A549 (cell line): ENCODE results near the gene ACAD10. TPM values are rescaled to one million over a fixed set of nuclear protein-coding genes. Genes with fewer than 3 reads are reported as not detected.

Experiments used
- ATAC-seq, 2 experiments: fragments of 200-7000 bp in 1 of 2; fragments of >200 bp in 1 of 2; cut with Nextera tagmentation in 1 of 2; cut with Tn5 transposase in 1 of 2; 3 replicates each; pipeline versions ENCODE4 v1.8.0 to v1.9.1; 2018 to 2020; ENCODE audit warnings: mild to moderate bottlenecking in 1 of 2, moderate library complexity in 1 of 2
- CTCF ChIA-PET: fragments of 300-600 bp; sonication (Branson Sonifier 250); formaldehyde crosslinking; extraction: SDS; loops from one replicate; lab custom pipeline; 2021; ENCODE audit warnings: antibody characterized with exemption, inconsistent platforms; lab: Yijun Ruan, JAX
- POLR2A ChIA-PET: fragments of 350-600 bp; formaldehyde crosslinking; extraction: SDS; loops from one replicate; lab custom pipeline; 2021; ENCODE audit warnings: antibody characterized with exemption, inconsistent platforms; lab: Yijun Ruan, JAX
- DNase-seq, 2 experiments: peaks; one replicate each; pipeline versions ENCODE4 v3.0.0 to v3.0.0-alpha.2; 2011 to 2016; ENCODE audit warnings: low read depth in 1 of 2, low spot score in 1 of 2
- FAIRE-seq: peaks from 2 replicates; lab custom pipeline; 2011; peaks lifted over from hg19 to GRCh38; lab: Jason Lieb, UNC
- H3K27ac ChIP-seq, 2 experiments: fragments of >200 bp; sonication (Bioruptor Twin); formaldehyde crosslinking; 3 replicates each; pipeline ENCODE4 v1.5.1; 2016 to 2017
- H3K4me1 ChIP-seq: fragments of >200 bp; sonication (Bioruptor Twin); formaldehyde crosslinking; 3 replicates; pipeline ENCODE4 v1.6.1; 2016
- H3K4me2 ChIP-seq: fragments of >200 bp; sonication (Bioruptor Twin); formaldehyde crosslinking; 3 replicates; pipeline ENCODE4 v1.6.1; 2016
- H3K4me3 ChIP-seq: fragments of >200 bp; sonication (Bioruptor Twin); formaldehyde crosslinking; 3 replicates; pipeline ENCODE4 v1.5.1; 2016
- H3K9me3 ChIP-seq: fragments of >200 bp; sonication (Bioruptor Twin); formaldehyde crosslinking; 3 replicates; pipeline ENCODE4 v1.6.1; 2016
- CEBPB ChIP-seq, 2 experiments: fragments of >200 bp in 1 of 2; sonication (Bioruptor Twin) in 1 of 2; formaldehyde crosslinking in 1 of 2; IDR thresholded peaks; 2 replicates each; pipeline ENCODE4 v1.6.1; 2012 to 2016
- EHMT2 ChIP-seq: fragments of 200-600 bp; sonication (generic); IDR thresholded peaks from 2 replicates; pipeline ENCODE4 v1.6.1; 2016; ENCODE audit warnings: antibody characterized with exemption, low read depth, mild to moderate bottlenecking, moderate library complexity
- EP300 ChIP-seq, 2 experiments: fragments of >200 bp; sonication (Bioruptor Twin); formaldehyde crosslinking; IDR thresholded peaks; 2 replicates in 1 of 2; 3 replicates in 1 of 2; pipeline ENCODE4 v1.6.1; 2016 to 2017
- FOSB ChIP-seq: fragments of 250-450 bp; sonication (Bioruptor Pico); IDR thresholded peaks from 2 replicates; pipeline ENCODE4 v1.5.0; 2020; ENCODE audit warnings: mild to moderate bottlenecking, moderate library complexity
- HDAC2 ChIP-seq: fragments of 200-600 bp; sonication (generic); IDR thresholded peaks from 2 replicates; pipeline ENCODE4 v1.6.1; 2016
- KDM1A ChIP-seq: fragments of 200-600 bp; sonication (generic); IDR thresholded peaks from 2 replicates; pipeline ENCODE4 v1.6.1; 2016; ENCODE audit warnings: low read depth, mild to moderate bottlenecking
- MAZ ChIP-seq: fragments of 150-350 bp; IDR thresholded peaks from 2 replicates; pipeline ENCODE4 v1.6.1; 2014; ENCODE audit warnings: antibody characterized with exemption, low read depth, low read length, borderline replicate concordance
- NR3C1 ChIP-seq: fragments of >200 bp; sonication (Bioruptor Twin); formaldehyde crosslinking; IDR thresholded peaks from 3 replicates; pipeline ENCODE4 v1.6.1; 2017
- PBX3 ChIP-seq: IDR thresholded peaks from 2 replicates; pipeline ENCODE4 v1.6.1; 2012
- PHF8 ChIP-seq: fragments of 200-600 bp; sonication (generic); IDR thresholded peaks from 2 replicates; pipeline ENCODE4 v1.6.1; 2016; ENCODE audit warnings: low read depth, mild to moderate bottlenecking, antibody characterized with exemption, moderate library complexity, borderline replicate concordance
- RCOR1 ChIP-seq: fragments of 150-350 bp; IDR thresholded peaks from 2 replicates; pipeline ENCODE4 v1.6.1; 2014; ENCODE audit warnings: antibody characterized with exemption, low read length, low read depth
- RFX5 ChIP-seq: fragments of 450-650 bp; IDR thresholded peaks from 2 replicates; pipeline ENCODE4 v1.7.1; 2014; ENCODE audit warnings: antibody characterized with exemption, mild to moderate bottlenecking, moderate library complexity
- RNF2 ChIP-seq: fragments of 200-600 bp; sonication (generic); IDR thresholded peaks from 2 replicates; pipeline ENCODE4 v1.6.1; 2016; ENCODE audit warnings: low read depth, mild to moderate bottlenecking, antibody characterized with exemption, moderate library complexity, borderline replicate concordance
- SMC3 ChIP-seq: fragments of >200 bp; sonication (Bioruptor Twin); formaldehyde crosslinking; IDR thresholded peaks from 3 replicates; pipeline ENCODE4 v1.6.1; 2018; ENCODE audit warnings: inconsistent platforms
- TFCP2L1 ChIP-seq: fragments of 250-450 bp; sonication (Bioruptor Pico); IDR thresholded peaks from 2 replicates; pipeline ENCODE4 v1.5.0; 2021; ENCODE audit warnings: mild to moderate bottlenecking
- TP53 ChIP-seq: fragments of 250-450 bp; sonication (Bioruptor Pico); IDR thresholded peaks from 2 replicates; pipeline ENCODE4 v1.5.0; 2021; ENCODE audit warnings: mild to moderate bottlenecking, moderate library complexity
- USF2 ChIP-seq: fragments of 450-650 bp; IDR thresholded peaks from 2 replicates; pipeline ENCODE4 v1.6.1; 2014; ENCODE audit warnings: antibody characterized with exemption
- ZC3H11A ChIP-seq: fragments of 450-650 bp; IDR thresholded peaks from 2 replicates; pipeline ENCODE4 v1.6.1; 2014; ENCODE audit warnings: antibody characterized with exemption, mild to moderate bottlenecking
- ZFP36 ChIP-seq: fragments of 450-650 bp; IDR thresholded peaks from 2 replicates; pipeline ENCODE4 v1.6.1; 2014; ENCODE audit warnings: borderline replicate concordance; ENCODE audit not compliant: partially characterized antibody
- ZNF302 ChIP-seq: fragments of 250-450 bp; sonication (Bioruptor Pico); IDR thresholded peaks from 2 replicates; pipeline ENCODE4 v1.9.0; 2021; ENCODE audit warnings: inconsistent platforms, mild to moderate bottlenecking, moderate library complexity
- ZSCAN20 ChIP-seq: fragments of 250-450 bp; sonication (Bioruptor Pico); IDR thresholded peaks from 2 replicates; pipeline ENCODE4 v1.8.0; 2022; ENCODE audit warnings: mild to moderate bottlenecking, moderate library complexity
- WGBS: methylation state at CpG from one replicate; pipeline ENCODE4 v1.1.6; 2017; ENCODE audit errors: missing lambda C conversion rate; 5-methylcytosine and 5-hydroxymethylcytosine counted together
- polyA plus RNA-seq, 4 experiments: library from polyadenylated mRNA; depleted of rRNA in 3 of 4; stranded (reverse); fragments of >200 nt; fragmentation: RNase III in 1 of 4; extraction: RNeasy Plus Mini Kit Qiagen cat#74134 plus additional on column Dnase treatment in 1 of 4; gene quantifications; 2 replicates in 3 of 4; 3 replicates in 1 of 4; pipeline ENCODE4 v1.2.3, GENCODE V29; 2011 to 2017
- TF ChIP-seq, protein P1 (sequence below): fragments of 200-600 bp; sonication (generic); IDR thresholded peaks from 2 replicates; pipeline ENCODE4 v1.6.1; 2016; ENCODE audit warnings: antibody characterized with exemption, mild to moderate bottlenecking, moderate library complexity
- TF ChIP-seq, protein P2 (sequence below): IDR thresholded peaks from 2 replicates; pipeline ENCODE4 v1.6.1; 2012; ENCODE audit warnings: low read depth, borderline replicate concordance
- TF ChIP-seq, protein P3 (sequence below): IDR thresholded peaks from 2 replicates; pipeline ENCODE4 v1.6.1; 2012
- TF ChIP-seq, protein P4 (sequence below): fragments of 250-450 bp; sonication (Bioruptor Pico); IDR thresholded peaks from 2 replicates; pipeline ENCODE4 v1.5.0; 2021; ENCODE audit warnings: mild to moderate bottlenecking, moderate library complexity, borderline replicate concordance
- TF ChIP-seq, protein P5 (sequence below): fragments of >200 bp; sonication (Bioruptor Twin); formaldehyde crosslinking; IDR thresholded peaks from 3 replicates; pipeline ENCODE4 v1.5.1; 2016

ACAD10 gene
- polyA plus RNA-seq, 2 of the 4 experiments (the other 2 are of a cell fraction): 15.1 to 22.0 TPM

DNA sequence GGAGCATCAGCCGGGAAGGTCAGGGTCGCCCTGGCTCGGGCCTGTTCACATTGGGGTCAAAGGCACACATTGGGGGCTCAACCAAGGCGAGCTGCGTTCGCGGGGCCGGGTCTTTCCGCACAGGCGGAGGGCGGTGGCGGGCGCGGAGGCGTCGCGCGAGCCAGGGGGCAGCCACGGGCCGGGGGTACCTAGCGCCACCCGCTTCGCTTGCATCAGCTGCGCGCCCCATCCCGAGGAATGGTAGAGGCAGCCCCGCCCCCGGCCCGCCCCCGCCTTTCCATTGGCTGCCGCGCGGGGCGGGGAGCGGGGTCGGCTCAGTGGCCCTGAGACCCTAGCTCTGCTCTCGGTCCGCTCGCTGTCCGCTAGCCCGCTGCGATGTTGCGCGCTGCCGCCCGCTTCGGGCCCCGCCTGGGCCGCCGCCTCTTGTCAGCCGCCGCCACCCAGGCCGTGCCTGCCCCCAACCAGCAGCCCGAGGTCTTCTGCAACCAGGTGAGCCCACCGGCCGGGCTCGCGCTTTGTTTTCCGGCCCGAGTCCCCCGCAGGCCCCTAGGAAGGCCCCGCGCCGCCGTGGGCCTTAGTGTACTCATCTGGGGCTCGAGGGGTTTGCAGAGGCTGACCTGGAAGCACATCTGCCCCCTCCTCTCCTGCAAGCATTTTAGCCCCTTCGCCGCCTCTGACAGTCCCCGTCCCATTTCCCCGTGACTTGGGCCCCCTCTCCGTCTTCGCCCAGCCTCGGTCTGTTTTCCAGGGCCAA, 80.9 kb downstream of the ACAD10 start, which contains the start of gene ALDH2 (continued):
- TF ChIP-seq, protein P1, sequence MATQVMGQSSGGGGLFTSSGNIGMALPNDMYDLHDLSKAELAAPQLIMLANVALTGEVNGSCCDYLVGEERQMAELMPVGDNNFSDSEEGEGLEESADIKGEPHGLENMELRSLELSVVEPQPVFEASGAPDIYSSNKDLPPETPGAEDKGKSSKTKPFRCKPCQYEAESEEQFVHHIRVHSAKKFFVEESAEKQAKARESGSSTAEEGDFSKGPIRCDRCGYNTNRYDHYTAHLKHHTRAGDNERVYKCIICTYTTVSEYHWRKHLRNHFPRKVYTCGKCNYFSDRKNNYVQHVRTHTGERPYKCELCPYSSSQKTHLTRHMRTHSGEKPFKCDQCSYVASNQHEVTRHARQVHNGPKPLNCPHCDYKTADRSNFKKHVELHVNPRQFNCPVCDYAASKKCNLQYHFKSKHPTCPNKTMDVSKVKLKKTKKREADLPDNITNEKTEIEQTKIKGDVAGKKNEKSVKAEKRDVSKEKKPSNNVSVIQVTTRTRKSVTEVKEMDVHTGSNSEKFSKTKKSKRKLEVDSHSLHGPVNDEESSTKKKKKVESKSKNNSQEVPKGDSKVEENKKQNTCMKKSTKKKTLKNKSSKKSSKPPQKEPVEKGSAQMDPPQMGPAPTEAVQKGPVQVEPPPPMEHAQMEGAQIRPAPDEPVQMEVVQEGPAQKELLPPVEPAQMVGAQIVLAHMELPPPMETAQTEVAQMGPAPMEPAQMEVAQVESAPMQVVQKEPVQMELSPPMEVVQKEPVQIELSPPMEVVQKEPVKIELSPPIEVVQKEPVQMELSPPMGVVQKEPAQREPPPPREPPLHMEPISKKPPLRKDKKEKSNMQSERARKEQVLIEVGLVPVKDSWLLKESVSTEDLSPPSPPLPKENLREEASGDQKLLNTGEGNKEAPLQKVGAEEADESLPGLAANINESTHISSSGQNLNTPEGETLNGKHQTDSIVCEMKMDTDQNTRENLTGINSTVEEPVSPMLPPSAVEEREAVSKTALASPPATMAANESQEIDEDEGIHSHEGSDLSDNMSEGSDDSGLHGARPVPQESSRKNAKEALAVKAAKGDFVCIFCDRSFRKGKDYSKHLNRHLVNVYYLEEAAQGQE: no peak
- peak; percentile 35; the same call in 1 of the 2 replicates for TF ChIP-seq PHF8
- TF ChIP-seq, protein P2, sequence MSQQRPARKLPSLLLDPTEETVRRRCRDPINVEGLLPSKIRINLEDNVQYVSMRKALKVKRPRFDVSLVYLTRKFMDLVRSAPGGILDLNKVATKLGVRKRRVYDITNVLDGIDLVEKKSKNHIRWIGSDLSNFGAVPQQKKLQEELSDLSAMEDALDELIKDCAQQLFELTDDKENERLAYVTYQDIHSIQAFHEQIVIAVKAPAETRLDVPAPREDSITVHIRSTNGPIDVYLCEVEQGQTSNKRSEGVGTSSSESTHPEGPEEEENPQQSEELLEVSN: 0 out of 2 replicates have a peak, but pooled peaks have one; percentile 24

GRCh38 chr12:111767362-111768158, 81.7 kb downstream of the ACAD10 start:
- FAIRE-seq (no peak), ATAC-seq (peak; percentile 74 to 75), DNase-seq (peak; percentile 53 to 67)
- Histone ChIP-seq H3K9me3 (no peaks in the 10 kb centered on the region), H3K4me1 (peaks cover 26% of the 10 kb centered on the region), H3K4me2 (peak overlapping the region; percentile 86), H3K4me3 (peak overlapping the region; percentile 71), H3K27ac (peak overlapping the region; percentile 81 to 95)
- ChIA-PET POLR2A (no interaction called here), CTCF (interaction anchor here (0.6 to 4.1 kb wide), 7 partner anchors 15 to 194 kb away, joined by 3 to 21 read pairs (median 3); partner anchors contain the start of genes ACAD10 and BRAP)
- WGBS: 7% methylated on average over 18 of the region's 18 CpGs
- TF ChIP-seq ZC3H11A (no peak), EP300 (IDR thresholded peaks at IDR 0.05) (no peak), ZSCAN20 (CRISPR knock-in tag) (no peak), RFX5 (no peak), FOSB (CRISPR knock-in tag) (no peak), TFCP2L1 (CRISPR knock-in tag) (no peak), ZNF302 (CRISPR knock-in tag) (no peak), RCOR1 (no peak), SMC3 (no peak), RNF2 (no peak), TP53 (no peak), KDM1A (no peak), USF2 (no peak), HDAC2 (no peak), MAZ (no peak), EHMT2 (no peak), PBX3 (no peak), NR3C1 (no peak), CEBPB (IDR thresholded peaks at IDR 0.05) (peak; percentile 53 to 57; a peak in 2 of 4 replicates), ZFP36 (no peak)
- TF ChIP-seq, protein P3, sequence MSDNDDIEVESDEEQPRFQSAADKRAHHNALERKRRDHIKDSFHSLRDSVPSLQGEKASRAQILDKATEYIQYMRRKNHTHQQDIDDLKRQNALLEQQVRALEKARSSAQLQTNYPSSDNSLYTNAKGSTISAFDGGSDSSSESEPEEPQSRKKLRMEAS: peak; percentile 83
- TF ChIP-seq, protein P4, sequence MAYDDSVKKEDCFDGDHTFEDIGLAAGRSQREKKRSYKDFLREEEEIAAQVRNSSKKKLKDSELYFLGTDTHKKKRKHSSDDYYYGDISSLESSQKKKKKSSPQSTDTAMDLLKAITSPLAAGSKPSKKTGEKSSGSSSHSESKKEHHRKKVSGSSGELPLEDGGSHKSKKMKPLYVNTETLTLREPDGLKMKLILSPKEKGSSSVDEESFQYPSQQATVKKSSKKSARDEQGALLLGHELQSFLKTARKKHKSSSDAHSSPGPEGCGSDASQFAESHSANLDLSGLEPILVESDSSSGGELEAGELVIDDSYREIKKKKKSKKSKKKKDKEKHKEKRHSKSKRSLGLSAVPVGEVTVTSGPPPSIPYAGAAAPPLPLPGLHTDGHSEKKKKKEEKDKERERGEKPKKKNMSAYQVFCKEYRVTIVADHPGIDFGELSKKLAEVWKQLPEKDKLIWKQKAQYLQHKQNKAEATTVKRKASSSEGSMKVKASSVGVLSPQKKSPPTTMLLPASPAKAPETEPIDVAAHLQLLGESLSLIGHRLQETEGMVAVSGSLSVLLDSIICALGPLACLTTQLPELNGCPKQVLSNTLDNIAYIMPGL: no peak
- TF ChIP-seq, protein P5, sequence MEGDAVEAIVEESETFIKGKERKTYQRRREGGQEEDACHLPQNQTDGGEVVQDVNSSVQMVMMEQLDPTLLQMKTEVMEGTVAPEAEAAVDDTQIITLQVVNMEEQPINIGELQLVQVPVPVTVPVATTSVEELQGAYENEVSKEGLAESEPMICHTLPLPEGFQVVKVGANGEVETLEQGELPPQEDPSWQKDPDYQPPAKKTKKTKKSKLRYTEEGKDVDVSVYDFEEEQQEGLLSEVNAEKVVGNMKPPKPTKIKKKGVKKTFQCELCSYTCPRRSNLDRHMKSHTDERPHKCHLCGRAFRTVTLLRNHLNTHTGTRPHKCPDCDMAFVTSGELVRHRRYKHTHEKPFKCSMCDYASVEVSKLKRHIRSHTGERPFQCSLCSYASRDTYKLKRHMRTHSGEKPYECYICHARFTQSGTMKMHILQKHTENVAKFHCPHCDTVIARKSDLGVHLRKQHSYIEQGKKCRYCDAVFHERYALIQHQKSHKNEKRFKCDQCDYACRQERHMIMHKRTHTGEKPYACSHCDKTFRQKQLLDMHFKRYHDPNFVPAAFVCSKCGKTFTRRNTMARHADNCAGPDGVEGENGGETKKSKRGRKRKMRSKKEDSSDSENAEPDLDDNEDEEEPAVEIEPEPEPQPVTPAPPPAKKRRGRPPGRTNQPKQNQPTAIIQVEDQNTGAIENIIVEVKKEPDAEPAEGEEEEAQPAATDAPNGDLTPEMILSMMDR: no peak
